ENCODE measurements around the gene HAPLN2.

The HAPLN2 gene

DNA sequence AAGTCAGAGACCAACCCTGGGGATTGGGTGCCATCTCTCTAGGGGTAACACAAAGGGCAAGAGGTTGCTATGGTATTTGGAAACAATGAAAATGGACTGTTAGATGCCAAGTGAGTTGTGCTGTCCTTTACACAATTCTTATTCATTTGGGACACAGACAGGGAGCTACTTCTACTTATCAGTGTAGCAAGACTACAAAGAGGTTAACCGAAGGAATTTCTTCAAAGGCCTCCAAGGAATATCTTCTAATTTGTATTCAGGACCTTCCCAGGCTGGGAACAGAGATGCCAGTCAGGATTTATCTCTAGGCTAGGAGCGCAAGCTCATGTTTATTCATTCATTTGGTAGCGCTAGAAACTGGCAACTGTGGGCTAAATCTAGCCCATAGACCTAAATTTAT, 25.0 kb upstream of the HAPLN2 start:
- H3K27ac ChIP-seq (ENCODE audit: poor library complexity, severe bottlenecking), result no peak overlapping the region
- no peaks in the 10 kb centered on the region for H3K9me3 ChIP-seq (ENCODE audit: severe bottlenecking)
- peaks cover 66% of the 10 kb centered on the region for H3K36me3 ChIP-seq (ENCODE audit: low read depth)
- H3K4me1 ChIP-seq (ENCODE audit: insufficient read depth, poor library complexity, severe bottlenecking), result peaks cover 5% of the 10 kb centered on the region
- ATAC-seq (ENCODE audit: low read depth) (no peak), DNase-seq (ENCODE audit: low spot score) (no peak)
- H3K4me3 ChIP-seq (ENCODE audit: severe bottlenecking), result no peak overlapping the region
- no peak for TF ChIP-seq CTCF (IDR thresholded peaks at IDR 0.05; ENCODE audit: poor library complexity, severe bottlenecking)
- H3K27me3 ChIP-seq (ENCODE audit: insufficient read depth, poor library complexity, severe bottlenecking), result no peaks in the 10 kb centered on the region

DNA sequence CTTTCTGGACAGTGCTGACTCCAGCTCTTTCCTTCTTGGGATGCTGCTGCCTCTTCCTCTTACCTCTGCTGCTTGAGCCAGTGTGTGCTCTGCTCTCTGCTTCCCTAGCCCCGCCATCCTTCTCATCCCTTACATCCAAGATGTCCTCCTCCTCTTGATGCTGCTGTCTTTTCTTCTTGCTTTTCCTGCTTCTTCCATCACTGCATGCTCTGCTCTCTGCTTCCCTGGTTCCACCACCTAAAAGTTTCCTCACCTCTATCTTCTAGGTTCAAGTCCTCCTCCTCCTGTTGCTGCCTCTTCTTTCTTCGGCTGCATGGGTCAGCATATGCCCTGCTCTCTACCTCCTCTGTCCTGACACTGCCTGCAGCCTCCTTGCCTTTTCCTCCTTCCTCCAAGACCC, 24.2 kb upstream of the HAPLN2 start:
- no peak overlapping the region for H3K27ac ChIP-seq (ENCODE audit: poor library complexity, severe bottlenecking)
- H3K36me3 ChIP-seq (ENCODE audit: low read depth), result peaks cover 73% of the 10 kb centered on the region
- H3K4me3 ChIP-seq (ENCODE audit: severe bottlenecking), result no peak overlapping the region
- peaks cover 5% of the 10 kb centered on the region for H3K4me1 ChIP-seq (ENCODE audit: insufficient read depth, poor library complexity, severe bottlenecking)
- DNase-seq (ENCODE audit: low spot score) (no peak), ATAC-seq (ENCODE audit: low read depth) (no peak)
- TF ChIP-seq CTCF (IDR thresholded peaks at IDR 0.05; ENCODE audit: poor library complexity, severe bottlenecking), result no peak
- H3K27me3 ChIP-seq (ENCODE audit: insufficient read depth, poor library complexity, severe bottlenecking), result no peaks in the 10 kb centered on the region
- no peaks in the 10 kb centered on the region for H3K9me3 ChIP-seq (ENCODE audit: severe bottlenecking)

DNA sequence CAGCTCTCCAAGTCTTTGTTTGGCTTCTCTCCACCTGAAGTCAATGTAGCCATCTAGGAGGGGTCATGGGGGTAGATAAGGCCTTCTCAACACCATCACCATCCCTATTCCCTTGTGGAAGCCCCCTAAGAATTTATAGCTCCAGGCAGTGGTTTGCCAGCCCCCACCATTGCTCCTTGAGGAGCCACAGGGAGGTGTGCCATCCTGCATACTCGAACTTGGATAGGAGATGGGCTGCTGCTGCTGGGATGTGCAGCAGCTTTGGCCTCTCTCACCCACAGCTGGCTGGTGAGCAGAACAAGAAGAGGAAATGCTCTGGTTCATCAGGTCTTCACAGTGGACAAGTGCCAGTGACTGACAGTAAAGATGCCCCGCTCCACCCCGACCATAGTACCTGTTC, 22.8 kb upstream of the HAPLN2 start:
- Histone ChIP-seq H3K4me1 (ENCODE audit: insufficient read depth, poor library complexity, severe bottlenecking) (no peaks in the 10 kb centered on the region), H3K27me3 (ENCODE audit: insufficient read depth, poor library complexity, severe bottlenecking) (no peaks in the 10 kb centered on the region), H3K4me3 (ENCODE audit: severe bottlenecking) (no peak overlapping the region), H3K36me3 (ENCODE audit: low read depth) (peaks cover 73% of the 10 kb centered on the region), H3K9me3 (ENCODE audit: severe bottlenecking) (no peaks in the 10 kb centered on the region), H3K27ac (ENCODE audit: poor library complexity, severe bottlenecking) (no peak overlapping the region)
- no peak for TF ChIP-seq CTCF (IDR thresholded peaks at IDR 0.05; ENCODE audit: poor library complexity, severe bottlenecking)
- DNase-seq (ENCODE audit: low spot score) (no peak), ATAC-seq (ENCODE audit: low read depth) (no peak)

GRCh38 chr1:156598125-156598524, 21.1 kb upstream of the HAPLN2 start:
- no peak for ATAC-seq (ENCODE audit: low read depth)
- DNase-seq (ENCODE audit: low spot score), result no peak
- Histone ChIP-seq H3K9me3 (ENCODE audit: severe bottlenecking) (no peaks in the 10 kb centered on the region), H3K4me1 (ENCODE audit: insufficient read depth, poor library complexity, severe bottlenecking) (peaks cover 8% of the 10 kb centered on the region), H3K27me3 (ENCODE audit: insufficient read depth, poor library complexity, severe bottlenecking) (no peaks in the 10 kb centered on the region), H3K27ac (ENCODE audit: poor library complexity, severe bottlenecking) (no peak overlapping the region), H3K4me3 (ENCODE audit: severe bottlenecking) (no peak overlapping the region), H3K36me3 (ENCODE audit: low read depth) (peaks cover 65% of the 10 kb centered on the region)
- TF ChIP-seq CTCF (IDR thresholded peaks at IDR 0.05; ENCODE audit: poor library complexity, severe bottlenecking), result no peak

DNA sequence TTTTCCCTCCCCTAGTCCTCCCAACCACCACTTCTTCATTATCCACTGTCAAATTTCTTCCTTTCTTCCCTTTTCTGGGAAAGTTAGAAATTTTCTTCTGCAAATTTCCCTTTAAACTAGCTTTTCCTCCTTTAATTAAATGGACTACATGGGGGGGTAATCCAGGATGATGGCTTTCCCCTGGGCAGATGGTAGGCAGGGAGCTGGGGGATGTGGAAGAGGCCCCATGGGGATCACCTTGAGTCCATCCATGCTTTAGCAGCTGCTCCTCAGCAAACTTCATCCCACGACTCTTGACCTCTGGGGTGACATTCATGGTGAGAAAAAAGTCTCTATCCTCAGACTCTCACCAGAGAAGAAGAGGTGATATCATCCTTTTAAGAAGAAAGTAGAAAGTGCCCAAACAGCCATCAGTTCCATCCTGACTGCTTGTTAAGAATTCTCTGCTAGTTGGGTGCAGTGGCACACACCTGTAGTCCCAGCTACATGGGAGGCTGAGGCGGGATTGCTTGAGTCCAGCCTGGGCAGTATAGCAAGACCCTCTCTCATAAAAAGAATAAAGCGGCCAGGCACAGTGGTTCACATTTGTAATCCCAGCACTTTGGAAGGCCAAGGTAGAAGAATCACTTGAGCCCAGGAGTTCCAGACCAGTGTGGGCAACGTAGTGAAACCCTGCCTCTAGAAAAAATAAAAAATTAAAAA, 20.3 kb upstream of the HAPLN2 start:
- H3K36me3 ChIP-seq (ENCODE audit: low read depth), result peaks cover 57% of the 10 kb centered on the region
- no peak for ATAC-seq (ENCODE audit: low read depth)
- no peak for DNase-seq (ENCODE audit: low spot score)
- H3K4me3 ChIP-seq (ENCODE audit: severe bottlenecking), result no peak overlapping the region
- TF ChIP-seq CTCF (IDR thresholded peaks at IDR 0.05; ENCODE audit: poor library complexity, severe bottlenecking), result no peak
- no peak overlapping the region for H3K27ac ChIP-seq (ENCODE audit: poor library complexity, severe bottlenecking)
- no peaks in the 10 kb centered on the region for H3K9me3 ChIP-seq (ENCODE audit: severe bottlenecking)
- H3K27me3 ChIP-seq (ENCODE audit: insufficient read depth, poor library complexity, severe bottlenecking), result no peaks in the 10 kb centered on the region
- peaks cover 8% of the 10 kb centered on the region for H3K4me1 ChIP-seq (ENCODE audit: insufficient read depth, poor library complexity, severe bottlenecking)
